Fibroblast of mammary gland (primary cell): ENCODE results near the gene AURKAIP1.

Experiments
- DNase-seq: peaks from one replicate; pipeline ENCODE4 v3.0.0-alpha.2; 2010; ENCODE audit warnings: low read depth
- H3K4me3 ChIP-seq: 2 replicates; pipeline ENCODE4 v1.5.1; 2011; ENCODE audit warnings: low read depth, mild to moderate bottlenecking, low read length, moderate library complexity; ENCODE audit not compliant: control insufficient read depth
- TF ChIP-seq, protein P1 (sequence below): conservative IDR thresholded peaks from 2 replicates; pipeline ENCODE4 v1.5.1; 2011; ENCODE audit warnings: low read depth, low read length, inconsistent platforms; ENCODE audit not compliant: control insufficient read depth, insufficient read depth

Gene AURKAIP1

DNA sequence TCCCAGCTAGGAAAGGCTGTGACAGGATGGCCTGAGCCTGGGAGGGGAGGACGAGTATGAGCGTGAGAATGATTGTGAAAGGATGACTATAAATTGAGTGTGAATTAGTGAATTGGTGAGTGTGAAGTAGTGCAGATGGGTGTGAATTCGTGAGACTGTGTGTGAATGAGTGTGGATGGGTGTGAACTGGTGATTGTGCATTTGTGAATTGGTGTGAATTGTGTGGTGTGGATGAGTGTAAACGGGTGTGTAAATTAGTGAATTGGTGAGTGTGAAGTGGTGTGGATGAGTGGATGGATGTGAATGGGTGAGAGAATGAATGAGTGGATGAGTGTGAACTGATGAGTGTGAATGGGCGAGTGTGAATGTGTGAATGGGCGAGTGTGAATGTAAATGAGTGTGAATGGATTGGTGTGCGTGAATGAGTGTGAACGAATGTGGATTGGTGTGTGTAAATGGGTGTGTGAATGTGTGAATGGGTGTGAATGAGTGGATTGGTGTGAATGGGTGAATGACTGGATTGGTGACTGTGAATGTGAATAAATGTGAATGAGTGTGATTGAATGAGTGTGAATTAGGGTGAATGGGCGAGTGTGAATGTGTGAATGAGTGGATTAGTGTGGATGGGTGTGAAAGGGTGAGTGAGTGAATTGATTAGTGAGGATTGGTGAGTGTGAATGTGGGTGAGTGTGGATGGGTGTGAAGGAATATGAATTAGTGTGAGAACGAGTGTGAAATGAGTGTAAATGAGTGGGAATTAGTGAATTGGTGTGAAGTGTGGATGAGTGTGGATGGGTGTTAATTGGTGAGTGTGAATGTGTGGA lies 8.9 kb downstream of the AURKAIP1 start:
- no peak overlapping the region for H3K4me3 ChIP-seq
- DNase-seq = no peak
- TF ChIP-seq, protein P1, sequence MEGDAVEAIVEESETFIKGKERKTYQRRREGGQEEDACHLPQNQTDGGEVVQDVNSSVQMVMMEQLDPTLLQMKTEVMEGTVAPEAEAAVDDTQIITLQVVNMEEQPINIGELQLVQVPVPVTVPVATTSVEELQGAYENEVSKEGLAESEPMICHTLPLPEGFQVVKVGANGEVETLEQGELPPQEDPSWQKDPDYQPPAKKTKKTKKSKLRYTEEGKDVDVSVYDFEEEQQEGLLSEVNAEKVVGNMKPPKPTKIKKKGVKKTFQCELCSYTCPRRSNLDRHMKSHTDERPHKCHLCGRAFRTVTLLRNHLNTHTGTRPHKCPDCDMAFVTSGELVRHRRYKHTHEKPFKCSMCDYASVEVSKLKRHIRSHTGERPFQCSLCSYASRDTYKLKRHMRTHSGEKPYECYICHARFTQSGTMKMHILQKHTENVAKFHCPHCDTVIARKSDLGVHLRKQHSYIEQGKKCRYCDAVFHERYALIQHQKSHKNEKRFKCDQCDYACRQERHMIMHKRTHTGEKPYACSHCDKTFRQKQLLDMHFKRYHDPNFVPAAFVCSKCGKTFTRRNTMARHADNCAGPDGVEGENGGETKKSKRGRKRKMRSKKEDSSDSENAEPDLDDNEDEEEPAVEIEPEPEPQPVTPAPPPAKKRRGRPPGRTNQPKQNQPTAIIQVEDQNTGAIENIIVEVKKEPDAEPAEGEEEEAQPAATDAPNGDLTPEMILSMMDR = no peak

DNA sequence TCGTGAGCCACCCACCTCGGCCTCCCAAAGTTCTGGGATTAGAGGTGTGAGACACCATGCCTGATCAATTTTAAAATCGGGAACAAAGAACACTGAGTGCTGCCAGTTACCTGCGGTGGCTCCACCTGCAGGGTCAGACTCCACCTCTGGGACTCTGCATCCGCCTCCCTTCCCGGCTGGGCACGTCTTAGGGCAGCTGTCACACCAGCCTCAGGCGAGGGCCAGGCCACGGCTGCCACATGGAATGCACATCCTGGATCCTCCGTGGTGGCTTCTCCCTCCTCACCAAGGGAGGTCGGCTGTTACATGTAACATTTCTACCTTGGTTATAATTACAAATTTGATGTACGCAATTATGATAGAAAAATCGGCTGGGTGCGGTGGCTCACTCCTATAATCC lies 10.7 kb downstream of the AURKAIP1 start:
- H3K4me3 ChIP-seq = no peak overlapping the region
- TF ChIP-seq, protein P1 = no peak
- no peak for DNase-seq

DNA sequence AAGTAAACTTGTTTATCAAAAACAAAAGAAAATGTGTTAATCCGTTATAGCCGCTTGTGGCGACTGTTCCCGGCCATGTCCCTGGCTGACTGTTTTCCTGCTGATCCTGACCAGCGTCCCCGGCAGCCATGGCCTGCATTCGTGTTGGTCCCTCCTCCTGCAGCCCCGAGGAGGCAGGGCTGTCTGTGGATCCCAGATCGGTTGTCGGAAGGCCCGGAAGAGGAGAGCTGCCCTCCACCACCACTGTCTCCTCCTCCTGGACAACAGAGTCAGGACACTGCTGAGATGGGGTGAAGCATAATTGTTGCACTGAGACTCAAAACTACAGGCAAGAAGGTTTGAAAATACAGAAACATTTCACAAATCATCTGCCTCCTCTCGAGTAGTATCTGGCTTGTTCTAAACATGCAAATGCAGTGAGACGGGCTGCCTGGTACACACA lies 13.0 kb downstream of the AURKAIP1 start:
- TF ChIP-seq, protein P1 = peak; percentile 26
- no peak overlapping the region for H3K4me3 ChIP-seq
- DNase-seq = peak; percentile 84

DNA sequence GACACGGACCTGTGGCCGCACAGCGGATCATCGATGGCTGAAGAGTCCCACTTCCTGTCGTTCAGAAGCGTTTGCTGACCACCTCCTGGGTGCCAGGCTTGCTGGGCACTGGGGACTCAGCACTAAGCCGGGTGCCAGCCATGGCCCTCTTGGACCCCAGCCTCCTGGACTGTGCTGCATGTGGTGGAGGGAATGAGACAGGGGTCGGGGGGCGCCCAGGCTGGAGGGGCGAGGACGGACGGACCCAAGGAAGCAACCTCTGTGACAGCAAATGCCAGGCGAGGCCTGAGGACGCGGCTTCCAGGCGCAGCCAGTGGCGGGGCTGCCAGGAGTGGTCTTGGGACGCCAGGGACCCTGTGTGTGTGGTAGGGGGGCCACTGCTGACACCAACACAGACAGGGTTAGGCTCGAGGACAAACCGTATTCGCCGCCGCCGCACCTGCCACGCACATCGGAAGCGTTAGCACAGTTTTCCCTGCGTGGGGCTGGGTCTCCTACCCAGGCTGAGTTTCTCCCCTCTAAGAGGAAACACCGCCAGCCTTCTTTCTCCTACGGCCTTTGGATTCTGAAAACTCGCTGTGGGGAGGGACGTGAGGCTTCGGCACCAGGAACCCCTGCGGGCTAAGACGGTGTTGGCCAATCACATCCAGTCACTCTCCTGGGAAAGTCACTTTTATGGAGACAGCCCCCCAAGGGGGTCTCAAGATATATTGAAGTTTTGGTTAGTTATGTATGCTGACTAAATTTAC lies 13.6 kb downstream of the AURKAIP1 start:
- H3K4me3 ChIP-seq = no peak overlapping the region
- TF ChIP-seq, protein P1 = no peak
- no peak for DNase-seq

DNA sequence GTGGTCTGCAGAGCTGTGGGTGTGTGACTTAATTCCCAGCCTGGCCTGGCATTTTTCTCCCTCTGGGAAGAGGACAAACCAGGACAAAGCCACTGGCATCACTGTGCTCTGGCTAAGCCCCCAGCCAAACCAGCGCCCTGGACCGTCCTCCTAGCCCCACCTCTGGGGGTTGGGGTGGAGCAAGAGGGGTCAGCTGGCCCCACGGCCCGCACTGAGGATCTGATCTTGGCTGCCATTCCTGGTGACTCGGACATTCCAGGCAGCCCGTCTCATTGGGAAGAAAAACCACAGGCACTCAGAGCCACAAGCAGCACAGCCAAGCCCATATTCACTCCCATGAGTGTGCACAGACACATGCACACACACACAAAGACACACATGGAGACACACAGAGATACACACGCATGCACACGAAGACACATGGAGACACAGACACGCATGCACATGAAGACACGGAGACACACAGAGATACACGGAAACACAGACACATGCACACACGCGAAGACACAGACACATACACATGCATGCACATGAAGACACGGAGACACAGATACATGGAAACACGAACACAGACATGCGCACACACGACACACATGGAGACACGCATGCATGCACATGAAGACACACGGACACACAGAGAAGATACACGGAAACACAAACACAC lies 14.4 kb downstream of the AURKAIP1 start:
- TF ChIP-seq, protein P1 = no peak
- DNase-seq = peak; percentile 97

DNA sequence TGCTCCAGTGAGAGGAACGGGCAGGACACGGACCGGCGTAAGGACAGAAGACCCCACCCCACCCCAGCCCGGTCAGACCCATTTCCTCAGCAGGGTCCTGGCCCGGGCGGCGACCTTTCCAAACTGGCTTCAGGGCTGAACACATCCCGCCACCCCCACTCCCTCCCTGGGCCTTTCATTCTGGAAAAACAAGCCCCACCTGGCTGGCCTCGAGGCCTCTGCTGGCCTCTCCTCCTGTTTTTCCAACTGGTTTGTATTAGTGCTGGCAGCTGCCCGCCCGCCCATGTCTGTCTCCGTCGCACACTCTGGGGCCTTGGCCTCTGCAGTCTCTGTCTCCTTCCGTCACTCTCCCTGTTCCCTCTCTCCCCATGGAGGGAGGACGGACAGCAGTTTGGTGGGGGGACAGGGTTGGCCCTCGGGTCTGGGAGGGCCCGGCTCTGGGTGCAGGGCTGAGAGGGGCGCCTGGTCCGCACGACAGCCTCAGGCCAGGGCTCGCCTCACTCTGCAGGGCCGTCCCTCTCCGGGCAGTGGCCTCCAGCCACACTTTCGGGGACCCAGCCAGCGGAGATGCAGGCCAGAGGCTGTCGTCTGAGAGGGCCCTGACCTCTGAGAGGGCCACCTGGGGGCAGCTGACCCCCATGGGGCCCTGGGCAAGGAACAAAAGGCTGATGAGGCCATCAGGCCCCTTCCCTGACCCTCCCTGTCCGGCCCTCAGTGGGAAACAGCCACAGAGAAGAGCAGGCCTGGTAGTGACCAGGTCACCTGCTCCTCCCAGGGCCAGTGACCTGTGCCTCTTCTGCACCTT lies 15.1 kb downstream of the AURKAIP1 start:
- TF ChIP-seq, protein P1 = no peak
- DNase-seq = peak; percentile 91
- peak overlapping the region; percentile 86 for H3K4me3 ChIP-seq

More for the DNA sequence above, 14.4 kb downstream of the AURKAIP1 start:
- no peak overlapping the region for H3K4me3 ChIP-seq
